Measurements from ENCODE around the gene SLC66A3. TPM values are rescaled to one million over a fixed set of nuclear protein-coding genes. Genes with fewer than 3 reads are reported as not detected.

SLC66A3 gene
- total RNA-seq, 1 experiment from 2014 or later: 13.3 TPM

- Histone ChIP-seq H4K8ac (replicated peaks; ENCODE audit: insufficient read length, low read depth, low read length) (no peak overlapping the region), H2BK20ac (ENCODE audit: low read depth, low read length, poor library complexity, severe bottlenecking) (no peak overlapping the region), H3K23me2 (ENCODE audit: insufficient read length, low read depth, low read length, poor library complexity, severe bottlenecking) (peaks cover 5% of the 10 kb centered on the region), H3K56ac (ENCODE audit: insufficient read length, low read depth, low read length) (no peak overlapping the region), H3K9ac (ENCODE audit: extremely low read depth, insufficient read length, low read length) (no peak overlapping the region), H3K4me1 (ENCODE audit: insufficient read depth, low read length) (no peaks in the 10 kb centered on the region), H4K20me1 (ENCODE audit: control insufficient read depth, insufficient read depth, insufficient read length) (no peaks in the 10 kb centered on the region), H3K27ac (ENCODE audit: insufficient read length, low read depth, low read length) (no peak overlapping the region), H3K4ac (ENCODE audit: low read depth, low read length) (no peak overlapping the region), H2AK5ac (ENCODE audit: insufficient read length, low read length) (no peak overlapping the region), H3K27me3 (ENCODE audit: insufficient read depth, low read length) (no peaks in the 10 kb centered on the region), H2BK15ac (ENCODE audit: low read depth, low read length) (no peak overlapping the region), H2BK5ac (ENCODE audit: insufficient read length, low read length) (no peak overlapping the region), H3K23ac (ENCODE audit: insufficient read length, low read depth, low read length) (no peak overlapping the region), H3T11ph (ENCODE audit: low read length) (no peak overlapping the region), H4K5ac (ENCODE audit: insufficient read length, low read depth, low read length) (no peak overlapping the region), H3K9me3 (ENCODE audit: control insufficient read depth, low read depth, low read length) (no peaks in the 10 kb centered on the region), H3K4me2 (ENCODE audit: insufficient read depth, insufficient read length, low read length) (peak overlapping the region; percentile 59), H3K14ac (ENCODE audit: insufficient read depth, low read length) (peak overlapping the region; percentile 54; the same call in 1 of the 2 replicates), H4K91ac (ENCODE audit: insufficient read length, low read depth, low read length) (no peak overlapping the region), H3K79me2 (ENCODE audit: insufficient read depth, low read length) (no peaks in the 10 kb centered on the region), H2BK12ac (ENCODE audit: insufficient read length, low read depth, low read length) (no peak overlapping the region), H2BK120ac (ENCODE audit: low read depth, low read length, poor library complexity, severe bottlenecking) (no peak overlapping the region), H2AFZ (ENCODE audit: low read length) (no peak overlapping the region), H3K79me1 (ENCODE audit: insufficient read depth, low read depth, low read length, poor library complexity, severe bottlenecking) (no peaks in the 10 kb centered on the region), H3K18ac (ENCODE audit: insufficient read length, low read depth, low read length) (peak overlapping the region; percentile 51)
- Mint-ChIP-seq H3K36me3 (ENCODE audit: insufficient read depth in 1 of 3, low read depth in 3 of 3) (no peaks in the 10 kb centered on the region), H3K27ac (peak overlapping the region in 1 of 3 experiments; percentile 79; a peak in 2 of 7 replicates), H3K4me1 (peaks cover 8 to 12% of the 10 kb centered on the region in 2 experiments), H3K9me3 (no peaks in the 10 kb centered on the region; a peak in 1 of 5 replicates), H3K27me3 (ENCODE audit: low read depth) (peaks cover 40% of the 10 kb centered on the region), H3K4me3 (peak overlapping the region; percentile 62 to 78)
- TF ChIP-seq, protein P1, sequence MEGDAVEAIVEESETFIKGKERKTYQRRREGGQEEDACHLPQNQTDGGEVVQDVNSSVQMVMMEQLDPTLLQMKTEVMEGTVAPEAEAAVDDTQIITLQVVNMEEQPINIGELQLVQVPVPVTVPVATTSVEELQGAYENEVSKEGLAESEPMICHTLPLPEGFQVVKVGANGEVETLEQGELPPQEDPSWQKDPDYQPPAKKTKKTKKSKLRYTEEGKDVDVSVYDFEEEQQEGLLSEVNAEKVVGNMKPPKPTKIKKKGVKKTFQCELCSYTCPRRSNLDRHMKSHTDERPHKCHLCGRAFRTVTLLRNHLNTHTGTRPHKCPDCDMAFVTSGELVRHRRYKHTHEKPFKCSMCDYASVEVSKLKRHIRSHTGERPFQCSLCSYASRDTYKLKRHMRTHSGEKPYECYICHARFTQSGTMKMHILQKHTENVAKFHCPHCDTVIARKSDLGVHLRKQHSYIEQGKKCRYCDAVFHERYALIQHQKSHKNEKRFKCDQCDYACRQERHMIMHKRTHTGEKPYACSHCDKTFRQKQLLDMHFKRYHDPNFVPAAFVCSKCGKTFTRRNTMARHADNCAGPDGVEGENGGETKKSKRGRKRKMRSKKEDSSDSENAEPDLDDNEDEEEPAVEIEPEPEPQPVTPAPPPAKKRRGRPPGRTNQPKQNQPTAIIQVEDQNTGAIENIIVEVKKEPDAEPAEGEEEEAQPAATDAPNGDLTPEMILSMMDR (conservative IDR thresholded peaks at IDR 0.05): no peak
- no CpG with 5 or more reads among the region's 35 CpGs for WGBS (ENCODE audit: extremely low coverage, insufficient read length, low lambda C conversion rate)
- no peak for DNase-seq
Observed at GRCh38 chr2:11154016-11154922, 998 bp upstream of the SLC66A3 start.
